Glutamatergic neuron (in vitro differentiated cells): ENCODE data around the gene ECHS1. TPM values are rescaled to one million over a fixed set of nuclear protein-coding genes. Genes with fewer than 3 reads are reported as not detected.
"Not testable (repeated sequence)": the region's sequence is repeated elsewhere in the genome, so short reads cannot be mapped to it uniquely, and the experiment has no call there.

Experiments
- DNase-seq: peaks from one replicate; pipeline ENCODE4 v3.0.0; 2022
- H3K27ac Mint-ChIP-seq: one replicate; pipeline ENCODE4 v1.8.0; 2020; ENCODE audit warnings: mild to moderate bottlenecking, mixed read lengths, inconsistent platforms; ENCODE audit not compliant: unreplicated experiment
- H3K27me3 Mint-ChIP-seq: one replicate; pipeline ENCODE4 v1.8.0; 2020; ENCODE audit warnings: mild to moderate bottlenecking, moderate library complexity, mixed read lengths, inconsistent platforms; ENCODE audit not compliant: unreplicated experiment
- H3K36me3 Mint-ChIP-seq: one replicate; pipeline ENCODE4 v1.8.0; 2020; ENCODE audit warnings: mild to moderate bottlenecking, mixed read lengths, inconsistent platforms; ENCODE audit not compliant: unreplicated experiment
- H3K4me1 Mint-ChIP-seq: one replicate; pipeline ENCODE4 v1.8.0; 2020; ENCODE audit warnings: mild to moderate bottlenecking, low read depth, mixed read lengths, inconsistent platforms; ENCODE audit not compliant: unreplicated experiment
- H3K4me3 Mint-ChIP-seq: one replicate; pipeline ENCODE4 v1.8.0; 2020; ENCODE audit warnings: mild to moderate bottlenecking, mixed read lengths, inconsistent platforms; ENCODE audit not compliant: unreplicated experiment
- H3K9me3 Mint-ChIP-seq: one replicate; pipeline ENCODE4 v1.8.0; 2020; ENCODE audit warnings: mild to moderate bottlenecking, moderate library complexity, mixed read lengths, inconsistent platforms; ENCODE audit not compliant: unreplicated experiment
- CTCF ChIP-seq: fragments of 200-600 bp; sonication (generic); IDR thresholded peaks from one replicate; pipeline ENCODE4 v1.5.0; 2021; ENCODE audit not compliant: partially characterized antibody, unreplicated experiment
- total RNA-seq: library from RNA; stranded (reverse); fragmentation: NEBNext Ultra II Directional; extraction: Animal tissue kit (Norgen Biotek cat#: 25700); gene quantifications from one replicate; pipeline ENCODE4 v1.2.1, GENCODE V29; 2021; ENCODE audit not compliant: unreplicated experiment

The ECHS1 gene
- total RNA-seq, 1 donor from 2014 or later = 64.2 TPM

GRCh38 chr10:133388973-133389818 is 16.0 kb upstream of the ECHS1 start:
- Mint-ChIP-seq H3K27me3 (peaks cover 2% of the 10 kb centered on the region), H3K4me1 (peaks cover 4% of the 10 kb centered on the region), H3K27ac (no peak overlapping the region), H3K9me3 (peaks cover 11% of the 10 kb centered on the region), H3K36me3 (no peaks in the 10 kb centered on the region), H3K4me3 (no peak overlapping the region)
- no peak for DNase-seq
- no peak for TF ChIP-seq CTCF

- no peak overlapping the region for H3K27ac Mint-ChIP-seq
- no peak overlapping the region for H3K4me3 Mint-ChIP-seq
These were observed 15.2 kb upstream of the ECHS1 start for GRCh38 chr10:133388236-133388972.

GRCh38 chr10:133386951-133387350 is 13.8 kb upstream of the ECHS1 start:
- H3K4me3 Mint-ChIP-seq, H3K9me3 Mint-ChIP-seq, H3K36me3 Mint-ChIP-seq, H3K27ac Mint-ChIP-seq, DNase-seq, H3K4me1 Mint-ChIP-seq, H3K27me3 Mint-ChIP-seq: not testable (repeated sequence)

More at GRCh38 chr10:133388236-133388972, 15.2 kb upstream of the ECHS1 start:
- Mint-ChIP-seq H3K9me3 (peaks cover 7% of the 10 kb centered on the region), H3K4me1 (peaks cover 8% of the 10 kb centered on the region), H3K36me3 (no peaks in the 10 kb centered on the region), H3K27me3 (peaks cover 3% of the 10 kb centered on the region)
- DNase-seq = no peak
- no peak for TF ChIP-seq CTCF

- Mint-ChIP-seq H3K4me1 (peaks cover 11% of the 10 kb centered on the region), H3K9me3 (peaks cover 7% of the 10 kb centered on the region), H3K36me3 (no peaks in the 10 kb centered on the region), H3K27me3 (peaks cover 7% of the 10 kb centered on the region), H3K4me3 (no peak overlapping the region), H3K27ac (no peak overlapping the region)
- TF ChIP-seq CTCF = no peak
- no peak for DNase-seq
These were observed 12.1 kb upstream of the ECHS1 start for GRCh38 chr10:133385214-133385613.

- no peak for DNase-seq
- Mint-ChIP-seq H3K4me1 (peaks cover 11% of the 10 kb centered on the region), H3K27me3 (peaks cover 7% of the 10 kb centered on the region), H3K9me3 (peaks cover 7% of the 10 kb centered on the region), H3K36me3 (no peaks in the 10 kb centered on the region), H3K27ac (peak overlapping the region; percentile 46), H3K4me3 (peak overlapping the region; percentile 32)
- no peak for TF ChIP-seq CTCF
These were observed 10.9 kb upstream of the ECHS1 start for GRCh38 chr10:133384071-133384470.
